ENCODE measurements around the gene PON1.
A peak's percentile ranks its signal among the peaks of the same experiment; 100 is the strongest.

PON1 gene

DNA sequence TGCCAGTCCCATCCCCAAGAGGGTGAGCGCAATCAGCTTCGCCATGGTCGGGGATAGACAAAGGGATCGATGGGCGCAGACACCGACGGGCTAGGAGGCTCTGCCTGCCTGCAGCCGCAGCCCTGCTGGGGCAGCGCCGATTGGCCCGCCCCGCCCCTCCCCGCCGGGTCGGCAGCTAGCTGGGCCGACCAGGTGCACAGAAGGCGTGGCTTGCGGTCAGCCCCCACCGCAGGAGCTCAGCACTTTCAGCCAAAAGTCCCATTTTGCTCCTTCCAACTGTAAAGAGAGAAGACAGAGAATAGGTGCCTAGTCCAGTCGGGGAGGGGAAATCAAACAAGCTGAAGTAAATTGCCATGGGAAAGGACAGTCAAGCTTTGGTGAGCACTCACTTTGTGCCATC, at the start of gene PON1:
TSS of gene PON1 (minus strand) at position 102 of the 400 bp plus-strand sequence. CDS start at position 45, 57 bp downstream.
- H3K4me3 ChIP-seq (replicated peaks; ENCODE audit: low read depth, low read length), result no peak within 1 kb of the TSS
- TF ChIP-seq, protein P1, sequence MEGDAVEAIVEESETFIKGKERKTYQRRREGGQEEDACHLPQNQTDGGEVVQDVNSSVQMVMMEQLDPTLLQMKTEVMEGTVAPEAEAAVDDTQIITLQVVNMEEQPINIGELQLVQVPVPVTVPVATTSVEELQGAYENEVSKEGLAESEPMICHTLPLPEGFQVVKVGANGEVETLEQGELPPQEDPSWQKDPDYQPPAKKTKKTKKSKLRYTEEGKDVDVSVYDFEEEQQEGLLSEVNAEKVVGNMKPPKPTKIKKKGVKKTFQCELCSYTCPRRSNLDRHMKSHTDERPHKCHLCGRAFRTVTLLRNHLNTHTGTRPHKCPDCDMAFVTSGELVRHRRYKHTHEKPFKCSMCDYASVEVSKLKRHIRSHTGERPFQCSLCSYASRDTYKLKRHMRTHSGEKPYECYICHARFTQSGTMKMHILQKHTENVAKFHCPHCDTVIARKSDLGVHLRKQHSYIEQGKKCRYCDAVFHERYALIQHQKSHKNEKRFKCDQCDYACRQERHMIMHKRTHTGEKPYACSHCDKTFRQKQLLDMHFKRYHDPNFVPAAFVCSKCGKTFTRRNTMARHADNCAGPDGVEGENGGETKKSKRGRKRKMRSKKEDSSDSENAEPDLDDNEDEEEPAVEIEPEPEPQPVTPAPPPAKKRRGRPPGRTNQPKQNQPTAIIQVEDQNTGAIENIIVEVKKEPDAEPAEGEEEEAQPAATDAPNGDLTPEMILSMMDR (IDR thresholded peaks at IDR 0.05; ENCODE audit: low read depth, low read length, missing control alignments), result no peak
- no peak for DNase-seq (ENCODE audit: extremely low read depth, low read depth)

DNA sequence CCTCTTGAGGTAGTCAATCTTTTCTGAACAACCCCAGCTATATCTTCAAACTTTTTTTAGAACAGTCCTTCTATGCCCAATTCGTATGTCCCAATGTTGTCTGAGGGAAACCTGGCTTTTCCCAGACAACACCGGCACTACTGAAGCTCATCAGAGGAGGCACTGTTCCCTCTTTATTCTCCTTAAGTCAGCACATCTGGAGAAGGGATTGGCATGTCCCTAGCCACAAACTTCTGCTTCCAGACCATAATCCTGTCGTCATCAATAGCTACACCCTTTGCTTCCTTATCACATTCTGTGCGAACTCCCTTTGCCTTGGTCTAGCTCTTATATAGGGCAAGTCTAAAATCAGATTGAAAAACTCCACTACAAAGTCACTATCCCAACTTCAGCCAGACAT, 49.0 kb upstream of the PON1 start:
- TF ChIP-seq, protein P1 (IDR thresholded peaks at IDR 0.05; ENCODE audit: low read depth, low read length, missing control alignments), result no peak
- no peak for DNase-seq (ENCODE audit: extremely low read depth, low read depth)
- no peak overlapping the region for H3K4me3 ChIP-seq (replicated peaks; ENCODE audit: low read depth, low read length)

DNA sequence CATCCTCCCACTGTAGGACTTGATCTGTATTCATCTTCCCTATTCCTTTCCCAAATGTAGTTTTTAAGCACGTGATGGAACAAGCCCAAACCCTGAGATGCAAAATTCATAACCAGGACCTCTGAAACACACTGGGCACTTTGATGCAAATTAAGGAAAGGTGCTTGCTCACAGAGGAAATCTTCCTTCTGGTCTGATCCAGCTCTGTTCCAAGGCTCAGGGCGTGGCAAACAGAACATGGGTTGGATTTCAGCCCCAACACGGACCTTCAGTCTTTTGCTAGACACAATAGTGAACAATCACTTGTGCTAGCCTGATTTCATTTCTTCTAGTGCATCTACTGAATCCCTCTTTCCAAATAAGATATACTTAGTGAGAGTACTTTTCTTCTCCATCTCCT, 43.9 kb upstream of the PON1 start:
- DNase-seq (ENCODE audit: extremely low read depth, low read depth), result no peak
- no peak overlapping the region for H3K4me3 ChIP-seq (replicated peaks; ENCODE audit: low read depth, low read length)
- TF ChIP-seq, protein P1 (IDR thresholded peaks at IDR 0.05; ENCODE audit: low read depth, low read length, missing control alignments), result no peak

DNA sequence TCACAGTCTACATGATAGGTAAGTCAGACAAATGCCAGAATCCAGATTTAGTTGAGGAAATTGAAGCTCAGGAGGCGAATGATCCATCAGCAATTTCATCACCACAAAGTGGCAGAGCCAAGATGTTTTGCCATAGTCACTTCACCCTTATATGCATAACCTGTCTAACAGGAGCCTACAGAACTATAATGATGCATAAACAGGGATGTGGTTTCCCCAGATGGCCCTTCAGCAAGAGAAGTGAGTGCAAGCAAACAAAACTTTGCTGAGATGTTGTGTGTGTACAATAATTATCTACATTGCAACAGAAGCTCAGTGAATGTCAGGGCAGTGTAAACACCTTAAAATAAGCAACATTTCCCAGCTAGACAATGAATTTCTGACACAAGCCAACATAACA, 43.3 kb upstream of the PON1 start:
- TF ChIP-seq, protein P1 (IDR thresholded peaks at IDR 0.05; ENCODE audit: low read depth, low read length, missing control alignments), result no peak
- H3K4me3 ChIP-seq (replicated peaks; ENCODE audit: low read depth, low read length), result no peak overlapping the region
- no peak for DNase-seq (ENCODE audit: extremely low read depth, low read depth)

DNA sequence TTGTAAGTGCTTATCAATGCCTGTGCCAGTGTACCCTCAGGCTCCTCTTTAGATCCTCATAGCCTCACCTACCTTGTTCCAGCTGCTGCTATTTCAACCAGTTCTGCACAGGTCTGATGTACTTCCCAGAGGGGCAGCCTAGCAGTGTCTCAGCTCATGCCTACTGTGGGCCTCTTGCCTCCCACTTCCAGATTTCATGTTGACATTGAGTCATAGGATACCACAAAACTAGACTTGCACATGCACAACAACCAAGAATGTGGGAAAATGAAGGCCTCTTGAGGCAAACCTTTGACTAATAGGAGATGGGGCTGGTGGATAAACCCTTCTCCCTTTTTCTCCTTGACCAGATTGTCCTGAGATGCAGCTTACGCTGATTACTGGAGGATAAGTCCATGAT, 40.8 kb upstream of the PON1 start:
- no peak for DNase-seq (ENCODE audit: extremely low read depth, low read depth)
- TF ChIP-seq, protein P1 (IDR thresholded peaks at IDR 0.05; ENCODE audit: low read depth, low read length, missing control alignments), result no peak
- H3K4me3 ChIP-seq (replicated peaks; ENCODE audit: low read depth, low read length), result no peak overlapping the region

DNA sequence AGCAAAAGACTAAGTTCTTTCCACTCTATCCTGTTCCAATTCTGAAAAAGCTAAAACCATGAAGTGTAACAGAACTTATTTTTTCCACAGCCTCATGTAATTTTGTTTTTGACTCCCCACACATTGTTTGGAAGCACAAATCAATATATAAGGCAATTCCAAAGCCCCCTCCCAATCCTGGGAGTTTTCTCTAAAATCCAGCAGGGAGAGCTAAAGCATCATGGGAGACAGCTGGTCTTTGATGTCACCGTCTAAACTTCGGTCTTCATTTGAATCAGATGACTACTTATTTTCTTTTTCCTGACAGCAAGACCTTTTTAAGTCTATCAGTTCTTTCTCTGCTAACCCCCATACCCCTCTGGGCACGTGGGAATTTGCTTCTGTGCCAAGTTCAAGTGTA, 33.3 kb upstream of the PON1 start:
- H3K4me3 ChIP-seq (replicated peaks; ENCODE audit: low read depth, low read length), result no peak overlapping the region
- no peak for DNase-seq (ENCODE audit: extremely low read depth, low read depth)
- TF ChIP-seq, protein P1 (IDR thresholded peaks at IDR 0.05; ENCODE audit: low read depth, low read length, missing control alignments), result no peak

DNA sequence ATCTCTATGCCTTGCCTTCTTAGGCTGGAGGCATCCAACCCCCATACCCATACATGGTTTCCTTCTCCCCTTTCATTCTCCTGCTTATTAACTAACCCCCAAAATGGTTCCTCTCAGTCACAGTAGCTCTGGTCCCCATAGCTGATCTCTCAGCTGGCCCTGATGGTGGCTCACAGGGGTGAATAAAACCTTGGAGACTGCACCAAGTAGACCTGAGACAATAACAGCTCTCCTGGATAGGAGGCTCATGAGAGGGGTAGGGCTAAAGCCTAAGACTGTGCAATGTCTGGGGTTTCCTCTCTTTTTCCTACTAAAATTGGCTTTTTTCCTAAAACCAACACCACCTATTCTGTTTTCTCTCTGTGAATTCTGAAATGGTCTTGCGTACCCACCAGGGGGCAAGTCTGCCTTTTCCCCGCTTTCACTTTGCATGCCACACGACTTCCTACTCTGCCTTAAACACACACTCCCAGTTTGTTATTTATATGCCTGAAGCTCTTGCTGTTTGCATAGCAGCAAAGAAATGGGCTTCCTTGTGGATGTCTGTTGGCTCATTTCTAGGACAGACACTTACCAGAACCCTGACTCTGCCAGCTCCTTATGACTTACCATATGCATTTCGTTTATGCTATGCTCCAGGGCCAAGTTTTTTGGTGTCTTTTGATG, 18.4 kb upstream of the PON1 start:
- TF ChIP-seq, protein P1 (IDR thresholded peaks at IDR 0.05; ENCODE audit: low read depth, low read length, missing control alignments), result peak; percentile 14
- H3K4me3 ChIP-seq (replicated peaks; ENCODE audit: low read depth, low read length), result no peak overlapping the region
- DNase-seq (ENCODE audit: extremely low read depth, low read depth), result peak; percentile 1

All from HFF-Myc (cell line).